Measurements from ENCODE around the gene PDE4D.
"Not testable (repeated sequence)": the region's sequence is repeated elsewhere in the genome, so short reads cannot be mapped to it uniquely, and the experiment has no call there.

Gene PDE4D

DNA sequence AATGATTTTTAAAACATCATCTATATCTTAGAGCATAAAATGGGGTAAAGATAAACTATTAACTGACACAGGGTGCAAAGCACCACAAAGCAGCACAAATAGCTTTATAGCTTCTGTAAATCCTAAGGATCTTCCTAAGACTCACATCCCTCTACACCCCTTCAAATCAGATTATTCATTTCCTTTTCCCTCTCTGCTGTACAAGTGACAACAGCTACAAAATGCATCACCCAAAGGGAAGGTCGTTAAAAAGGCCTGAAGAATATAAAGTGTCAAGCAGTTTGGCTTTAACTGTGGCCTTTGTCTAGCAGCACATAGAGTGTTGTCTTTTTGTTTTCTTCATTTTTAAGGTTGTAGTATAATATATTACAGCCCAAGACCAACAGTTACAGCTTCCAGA, 422.1 kb downstream of the PDE4D start:
- DNase-seq (ENCODE audit: low spot score): no peak

- DNase-seq (ENCODE audit: low spot score): no peak
Observed at GRCh38 chr5:59467969-59468368, 425.6 kb downstream of the PDE4D start.

DNA sequence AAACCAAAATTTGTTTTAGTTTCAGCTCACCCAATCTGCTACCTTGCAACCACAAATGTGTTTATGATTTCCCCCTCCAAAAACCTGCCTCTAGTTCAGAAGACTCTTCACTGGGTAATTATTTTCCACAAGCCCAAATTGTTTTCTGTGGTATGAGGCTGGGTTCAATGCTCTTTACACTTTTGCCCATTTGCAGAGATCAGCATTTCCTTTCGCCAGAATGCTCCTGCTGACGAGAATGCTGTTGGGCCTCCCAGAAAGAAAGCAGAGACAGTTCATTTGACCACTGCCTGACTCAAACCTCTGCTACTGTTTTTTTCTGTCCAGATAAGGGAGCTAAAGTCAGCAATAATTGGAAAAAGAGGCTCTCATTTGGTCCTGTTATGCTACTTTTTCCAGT, 427.3 kb downstream of the PDE4D start:
- DNase-seq (ENCODE audit: low spot score): no peak

- DNase-seq (ENCODE audit: low spot score): no peak
Observed at GRCh38 chr5:59464969-59465368, 428.6 kb downstream of the PDE4D start.

DNA sequence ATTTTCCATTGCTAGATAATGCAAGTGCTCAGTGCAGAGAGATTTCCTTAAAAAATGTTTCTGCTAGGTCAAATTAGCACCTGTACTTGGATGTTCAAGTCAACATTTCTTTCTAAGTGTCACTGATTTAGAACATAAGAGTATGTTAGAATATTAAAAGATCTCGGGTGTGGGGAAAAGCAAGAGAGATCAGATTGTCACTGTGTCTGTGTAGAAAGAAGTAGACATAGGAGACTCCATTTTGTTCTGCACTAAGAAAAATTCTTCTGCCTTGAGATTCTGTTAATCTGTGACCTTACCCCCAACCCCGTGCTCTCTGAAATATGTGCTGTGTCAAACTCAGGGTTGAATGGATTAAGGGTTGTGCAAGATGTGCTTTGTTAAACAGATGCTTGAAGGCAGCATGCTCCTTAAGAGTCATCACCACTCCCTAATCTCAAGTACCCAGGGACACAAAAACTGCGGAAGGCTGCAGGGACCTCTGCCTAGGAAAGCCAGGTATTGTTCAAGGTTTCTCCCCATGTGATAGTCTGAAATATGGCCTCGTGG, 429.8 kb downstream of the PDE4D start:
- DNase-seq (ENCODE audit: low spot score): not testable (repeated sequence)

GRCh38 chr5:59462956-59463355, 430.6 kb downstream of the PDE4D start:
- DNase-seq (ENCODE audit: low spot score): no peak

DNA sequence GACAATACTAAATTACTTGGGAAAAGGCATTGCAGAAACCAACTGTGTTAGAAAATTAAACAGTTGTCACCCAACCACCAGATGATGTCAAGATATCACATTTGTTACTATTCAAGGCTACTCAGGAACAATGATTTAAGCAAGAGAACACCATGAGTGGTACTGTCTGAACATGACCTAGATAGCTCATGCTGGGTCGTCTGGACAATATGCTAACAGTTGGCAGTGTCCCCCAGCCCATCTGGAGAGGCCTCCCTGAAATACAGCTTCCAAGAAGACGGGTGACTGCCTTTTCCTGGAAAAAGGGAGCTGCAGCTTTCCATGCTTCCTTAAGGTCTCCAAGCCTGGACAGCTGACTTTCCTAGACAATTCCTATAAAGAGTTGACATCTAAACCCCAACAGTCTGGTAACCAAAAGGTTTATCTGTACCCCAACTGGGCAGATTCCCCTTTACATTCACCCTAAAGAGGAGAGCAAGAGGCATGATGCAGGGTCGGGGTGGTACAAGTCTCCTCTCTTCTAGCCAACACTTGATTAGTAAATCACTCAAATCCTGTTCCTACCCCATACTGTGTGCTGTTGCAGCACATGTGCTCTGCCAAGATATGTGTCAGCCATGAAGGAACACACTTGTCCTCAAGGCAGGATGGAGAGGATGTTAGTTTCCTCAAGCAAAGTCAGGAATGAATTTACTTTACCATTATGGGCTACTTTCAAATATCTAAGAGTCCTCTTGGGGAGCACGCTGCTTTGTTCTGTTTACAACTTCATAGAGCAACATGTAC, 433.0 kb downstream of the PDE4D start:
- DNase-seq (ENCODE audit: low spot score): no peak

- no peak for DNase-seq (ENCODE audit: low spot score)
Observed at GRCh38 chr5:59458966-59459729, 434.4 kb downstream of the PDE4D start.

DNA sequence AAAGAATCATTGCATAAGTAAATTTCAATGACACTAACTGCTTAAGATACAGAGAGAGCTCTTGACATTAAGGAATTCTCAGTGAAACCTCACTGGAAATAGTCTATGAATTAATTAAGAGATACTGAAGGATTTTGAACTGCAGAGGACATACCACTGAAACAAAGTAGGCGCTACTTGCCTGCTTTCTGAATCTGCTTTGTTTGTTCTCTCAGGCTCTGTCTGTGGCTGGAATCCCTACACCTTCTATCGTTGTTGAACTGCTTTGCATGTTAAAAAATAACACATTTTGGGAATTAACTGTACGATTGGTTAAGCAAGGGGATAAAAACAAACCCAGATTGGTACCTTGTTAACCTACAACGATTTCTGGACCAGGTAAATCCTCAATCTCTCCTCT, 435.2 kb downstream of the PDE4D start:
- no peak for DNase-seq (ENCODE audit: low spot score)

- no peak for DNase-seq (ENCODE audit: low spot score)
Observed at GRCh38 chr5:59449905-59450644, 443.5 kb downstream of the PDE4D start.

GRCh38 chr5:59446356-59446755, 447.2 kb downstream of the PDE4D start:
- DNase-seq (ENCODE audit: low spot score): no peak

DNA sequence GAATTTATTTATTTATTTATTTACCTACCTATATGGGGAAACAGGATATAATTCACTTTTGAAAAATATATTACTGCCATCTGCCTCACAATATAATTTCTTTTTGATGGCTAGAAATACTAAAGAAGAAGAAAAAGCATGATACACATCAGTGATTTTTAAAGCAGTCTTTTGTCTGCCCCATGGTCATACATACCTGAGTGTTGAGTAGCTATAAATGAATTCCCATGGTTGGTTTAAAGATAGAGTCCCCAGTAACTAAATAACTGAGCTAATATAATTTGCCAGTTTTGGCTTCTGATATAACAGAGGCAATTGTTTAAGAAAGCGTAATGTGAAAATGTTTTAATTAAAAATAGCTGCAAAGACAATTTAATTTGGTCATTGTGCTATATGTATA, 447.8 kb downstream of the PDE4D start:
- no peak for DNase-seq (ENCODE audit: low spot score)

DNA sequence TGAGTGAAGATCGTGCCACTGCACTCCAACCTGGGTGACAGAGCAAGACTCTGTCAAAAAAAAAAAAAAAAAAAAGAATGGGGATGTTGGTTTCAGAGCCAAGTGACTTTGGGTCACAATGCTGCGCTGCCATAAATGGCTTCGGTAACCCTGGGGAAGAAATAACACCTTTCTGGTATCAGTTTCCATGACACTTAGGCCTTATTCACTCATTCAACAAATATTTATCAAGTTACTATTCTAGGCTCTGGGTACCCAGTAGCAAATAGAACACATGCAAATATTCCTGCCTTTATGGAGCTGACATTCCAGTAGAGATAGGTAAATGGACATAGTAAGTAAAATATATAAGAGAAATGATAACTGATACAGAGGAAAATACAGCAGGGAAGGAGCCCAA, 454.2 kb downstream of the PDE4D start:
- no peak for DNase-seq (ENCODE audit: low spot score)

DNA sequence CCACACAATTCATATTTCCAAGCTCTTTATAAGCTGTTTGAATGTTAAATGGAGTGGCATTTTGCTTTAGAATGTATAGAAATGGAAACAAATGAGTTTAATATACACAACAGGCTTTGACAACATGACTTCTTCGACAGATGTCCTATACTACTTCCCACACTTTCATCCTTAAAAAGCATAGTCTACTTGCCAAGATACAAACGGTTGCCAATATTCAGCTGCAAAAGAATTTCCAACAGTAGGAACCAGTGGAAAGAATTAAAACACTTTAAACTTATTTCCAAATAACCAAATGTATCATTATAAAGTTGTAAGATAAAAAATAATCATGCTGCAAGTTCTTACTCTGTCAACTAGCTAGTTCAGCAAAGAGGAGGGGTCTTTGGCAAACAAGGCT, 456.4 kb downstream of the PDE4D start:
- no peak for DNase-seq (ENCODE audit: low spot score)

- DNase-seq (ENCODE audit: low spot score): no peak
Observed at GRCh38 chr5:59436364-59437148, 457.0 kb downstream of the PDE4D start.

- DNase-seq (ENCODE audit: low spot score): no peak
Observed at GRCh38 chr5:59433174-59433573, 460.4 kb downstream of the PDE4D start.

DNA sequence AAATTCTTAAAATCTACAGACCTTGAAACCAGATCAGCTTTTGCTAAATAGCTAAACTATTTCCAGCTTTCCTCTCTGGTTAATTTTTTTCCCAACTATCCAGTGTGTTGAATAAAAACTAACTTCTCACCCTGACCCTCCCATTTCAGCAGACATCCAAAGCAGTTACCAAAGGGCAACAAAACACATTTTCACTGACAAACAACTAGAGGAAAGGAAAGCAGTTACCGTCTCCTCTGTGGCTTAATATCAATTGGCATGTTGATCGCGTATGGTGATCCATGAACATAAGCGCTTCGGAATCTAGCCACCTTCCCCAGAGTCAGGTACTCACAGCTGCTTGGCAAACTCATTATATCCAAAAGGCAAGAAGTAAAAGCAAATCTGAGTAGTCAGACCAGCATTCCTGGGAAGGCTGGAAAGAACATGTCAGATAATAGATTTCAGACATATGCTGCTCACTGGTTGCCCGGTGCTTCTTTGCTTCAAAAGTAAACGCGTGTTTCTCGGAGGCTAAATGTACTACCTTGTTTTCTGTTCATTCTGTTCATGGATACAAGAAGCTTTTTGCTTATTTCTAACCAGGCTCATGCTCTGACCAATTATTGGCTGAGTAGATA, 463.4 kb downstream of the PDE4D start:
- DNase-seq (ENCODE audit: low spot score): no peak

DNA sequence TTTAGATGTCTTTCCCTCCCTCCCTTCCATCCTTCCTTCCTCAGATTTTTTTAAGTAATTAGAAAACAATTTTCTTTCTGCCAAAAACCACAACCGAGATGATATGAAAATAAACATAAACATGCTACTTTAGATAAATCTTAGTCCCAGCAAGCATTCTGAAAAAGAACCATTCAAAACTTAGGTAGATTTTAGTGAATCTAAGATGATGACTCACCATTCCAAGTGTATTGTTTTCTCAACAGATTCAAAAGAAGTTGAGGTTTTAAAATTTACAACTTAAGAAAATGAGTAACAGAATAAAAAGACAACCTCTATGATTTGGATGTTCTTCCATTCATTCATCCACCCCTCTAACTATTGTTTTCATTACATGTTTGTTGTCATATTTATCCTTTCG, 465.1 kb downstream of the PDE4D start:
- DNase-seq (ENCODE audit: low spot score): no peak

DNA sequence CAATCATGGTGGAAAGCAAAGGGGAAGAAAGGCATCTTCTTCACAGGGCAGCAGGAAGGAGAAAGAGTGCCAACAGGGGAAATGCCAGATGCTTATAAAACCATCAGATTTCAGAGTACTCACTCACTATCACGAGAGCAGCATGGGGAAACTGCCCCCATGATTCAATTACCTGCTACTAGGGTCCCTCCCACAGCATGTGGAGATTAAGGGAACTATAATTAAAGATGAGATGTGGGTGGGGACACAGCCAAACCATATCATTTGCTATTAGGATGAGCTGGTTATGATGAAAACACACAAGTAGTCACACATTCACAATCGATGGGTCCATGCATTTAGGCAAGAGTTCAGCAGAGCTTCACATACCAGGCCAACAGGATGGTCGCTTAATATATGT, 469.0 kb downstream of the PDE4D start:
- DNase-seq (ENCODE audit: low spot score): no peak

GRCh38 chr5:59423021-59423420, 470.5 kb downstream of the PDE4D start:
- no peak for DNase-seq (ENCODE audit: low spot score)

All from hematopoietic multipotent progenitor cell treated with erythropoietin and hydrocortisone succinate and interleukin-3 and kit ligand, for 15 days (in vitro differentiated cells).